NOMO-1 (cell line): ENCODE measurements around the gene ARHGAP44.
A peak's percentile ranks its signal among the peaks of the same experiment; 100 is the strongest.

Experiments used
- DNase-seq, 2 experiments: peaks; one replicate each; lab custom pipeline; 2025; ENCODE audit not compliant: unreplicated experiment in 2 of 2; lab: John Stamatoyannopoulos, UW

ARHGAP44 gene

GRCh38 chr17:12896180-12896785 is 107.0 kb downstream of the ARHGAP44 start:
- DNase-seq = no peak

GRCh38 chr17:12898110-12898509 is 108.8 kb downstream of the ARHGAP44 start:
- no peak for DNase-seq

- DNase-seq = no peak
Measured at GRCh38 chr17:12899604-12900003, 110.3 kb downstream of the ARHGAP44 start.

- DNase-seq = no peak
Measured at GRCh38 chr17:12900474-12900873, 111.2 kb downstream of the ARHGAP44 start.

GRCh38 chr17:12902046-12902445 is 112.7 kb downstream of the ARHGAP44 start:
- DNase-seq = no peak

- DNase-seq = no peak
Measured at GRCh38 chr17:12907477-12907876, 118.2 kb downstream of the ARHGAP44 start.

GRCh38 chr17:12909046-12909445 is 119.7 kb downstream of the ARHGAP44 start:
- no peak for DNase-seq

GRCh38 chr17:12909511-12909910 is 120.2 kb downstream of the ARHGAP44 start:
- no peak for DNase-seq

GRCh38 chr17:12911239-12911638 is 121.9 kb downstream of the ARHGAP44 start:
- DNase-seq = no peak

- no peak for DNase-seq
Measured at GRCh38 chr17:12917399-12917798, 128.1 kb downstream of the ARHGAP44 start.

- peak in 1 of 2 experiments; percentile 3 for DNase-seq
Measured at GRCh38 chr17:12918142-12918541, 128.8 kb downstream of the ARHGAP44 start.

- DNase-seq = no peak
Measured at GRCh38 chr17:12922120-12922519, 132.8 kb downstream of the ARHGAP44 start.

GRCh38 chr17:12924614-12925013 is 135.3 kb downstream of the ARHGAP44 start:
- DNase-seq = no peak

- no peak for DNase-seq
Measured at GRCh38 chr17:12927001-12927400, 137.7 kb downstream of the ARHGAP44 start.

GRCh38 chr17:12927541-12928425 is 138.5 kb downstream of the ARHGAP44 start:
- DNase-seq = peak; percentile 18 to 31

GRCh38 chr17:12928736-12929135 is 139.4 kb downstream of the ARHGAP44 start:
- DNase-seq = no peak

- no peak for DNase-seq
Measured at GRCh38 chr17:12936501-12936900, 147.2 kb downstream of the ARHGAP44 start.

GRCh38 chr17:12940699-12941098 is 151.4 kb downstream of the ARHGAP44 start:
- no peak for DNase-seq

- DNase-seq = no peak
Measured at GRCh38 chr17:12947047-12947446, 157.7 kb downstream of the ARHGAP44 start.

- DNase-seq = no peak
Measured at GRCh38 chr17:12952012-12952411, 162.7 kb downstream of the ARHGAP44 start.

- no peak for DNase-seq
Measured at GRCh38 chr17:12953156-12953555, 163.9 kb downstream of the ARHGAP44 start.

GRCh38 chr17:12955521-12955920 is 166.2 kb downstream of the ARHGAP44 start:
- no peak for DNase-seq
